ENCODE results near the gene SIPA1L3.

SIPA1L3 gene

GRCh38 chr19:37980419-37981170 lies 73.6 kb downstream of the SIPA1L3 start:
- no peak for DNase-seq

- DNase-seq: no peak
These were observed 74.9 kb downstream of the SIPA1L3 start for GRCh38 chr19:37981785-37982475.

GRCh38 chr19:37982655-37983054 lies 75.6 kb downstream of the SIPA1L3 start:
- no peak for DNase-seq

- DNase-seq: no peak
These were observed 76.1 kb downstream of the SIPA1L3 start for GRCh38 chr19:37983153-37983552.

- DNase-seq: peak; percentile 46 to 59
These were observed 76.9 kb downstream of the SIPA1L3 start for GRCh38 chr19:37983916-37984315.

GRCh38 chr19:37986048-37986750 lies 79.2 kb downstream of the SIPA1L3 start:
- DNase-seq: no peak

- no peak for DNase-seq
These were observed 80.6 kb downstream of the SIPA1L3 start for GRCh38 chr19:37987356-37988332.

GRCh38 chr19:37988758-37989635 lies 82.0 kb downstream of the SIPA1L3 start:
- no peak for DNase-seq

GRCh38 chr19:37989855-37990254 lies 82.8 kb downstream of the SIPA1L3 start:
- no peak for DNase-seq

GRCh38 chr19:37990362-37990761 lies 83.4 kb downstream of the SIPA1L3 start:
- DNase-seq: no peak

GRCh38 chr19:37991176-37991835 lies 84.3 kb downstream of the SIPA1L3 start:
- DNase-seq: no peak

GRCh38 chr19:37991841-37992248 lies 84.8 kb downstream of the SIPA1L3 start:
- DNase-seq: no peak

GRCh38 chr19:37992761-37993160 lies 85.8 kb downstream of the SIPA1L3 start:
- no peak for DNase-seq

- DNase-seq: no peak
These were observed 87.8 kb downstream of the SIPA1L3 start for GRCh38 chr19:37994823-37995130.

- DNase-seq: no peak
These were observed 88.3 kb downstream of the SIPA1L3 start for GRCh38 chr19:37995346-37995745.

GRCh38 chr19:37997911-37998344 lies 90.9 kb downstream of the SIPA1L3 start:
- DNase-seq: no peak

- DNase-seq: no peak
These were observed 91.8 kb downstream of the SIPA1L3 start for GRCh38 chr19:37998801-37999308.

- no peak for DNase-seq
These were observed 92.6 kb downstream of the SIPA1L3 start for GRCh38 chr19:37999309-38000213.

- no peak for DNase-seq
These were observed 94.3 kb downstream of the SIPA1L3 start for GRCh38 chr19:38001158-38001781.
